GM19099 (cell line): ENCODE measurements around the gene GPX4.

ENCODE experiments used
- POLR2A ChIP-seq: IDR thresholded peaks from 3 replicates; pipeline ENCODE4 v1.6.1; 2011; ENCODE audit warnings: low read depth; ENCODE audit not compliant: insufficient read length; ENCODE audit errors: extremely low read depth

The GPX4 gene

GRCh38 chr19:1074544-1075283, 29.1 kb upstream of the GPX4 start:
- no peak for TF ChIP-seq POLR2A

DNA sequence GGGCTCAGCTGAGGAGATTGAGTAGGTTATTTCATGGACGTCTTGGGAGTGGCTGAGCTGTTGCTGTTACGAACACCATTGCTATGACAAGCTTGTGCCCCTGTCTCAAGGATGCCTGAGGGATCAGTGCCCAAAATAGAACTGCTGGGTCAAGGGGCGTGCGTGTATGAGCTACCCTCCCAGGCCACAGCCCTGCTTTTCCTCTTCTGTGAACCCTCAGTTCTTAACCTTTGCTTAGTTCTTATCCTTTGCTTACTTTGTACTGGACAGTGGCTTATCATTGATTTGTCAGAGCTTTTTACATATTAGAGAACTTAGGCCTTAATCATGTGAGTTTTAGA, 27.8 kb upstream of the GPX4 start:
- no peak for TF ChIP-seq POLR2A

GRCh38 chr19:1076951-1077350, 26.8 kb upstream of the GPX4 start:
- TF ChIP-seq POLR2A = no peak

DNA sequence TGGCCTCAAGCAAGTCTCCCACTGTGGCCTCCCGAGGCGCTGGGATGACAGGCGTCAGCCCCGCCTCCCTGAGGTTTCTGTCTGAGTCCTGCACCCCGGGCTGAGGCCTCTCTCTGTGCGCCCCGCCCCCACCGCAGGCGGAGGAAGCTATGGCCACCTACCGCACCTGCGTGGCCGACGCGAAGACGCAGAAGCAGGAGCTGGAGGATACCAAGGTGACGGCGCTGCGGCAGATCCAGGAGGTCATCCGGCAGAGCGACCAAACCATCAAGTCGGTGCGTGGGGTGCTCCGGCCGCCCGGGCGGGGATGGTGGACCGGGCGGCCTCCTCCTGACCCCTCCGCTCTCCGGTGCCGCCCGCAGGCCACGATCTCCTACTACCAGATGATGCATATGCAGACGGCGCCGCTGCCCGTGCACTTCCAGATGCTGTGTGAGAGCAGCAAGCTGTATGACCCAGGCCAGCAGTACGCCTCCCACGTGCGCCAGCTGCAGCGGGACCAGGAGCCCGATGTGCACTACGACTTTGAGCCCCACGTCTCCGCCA, 24.2 kb upstream of the GPX4 start:
- TF ChIP-seq POLR2A = no peak

GRCh38 chr19:1080360-1081161, 23.2 kb upstream of the GPX4 start:
- TF ChIP-seq POLR2A = no peak

DNA sequence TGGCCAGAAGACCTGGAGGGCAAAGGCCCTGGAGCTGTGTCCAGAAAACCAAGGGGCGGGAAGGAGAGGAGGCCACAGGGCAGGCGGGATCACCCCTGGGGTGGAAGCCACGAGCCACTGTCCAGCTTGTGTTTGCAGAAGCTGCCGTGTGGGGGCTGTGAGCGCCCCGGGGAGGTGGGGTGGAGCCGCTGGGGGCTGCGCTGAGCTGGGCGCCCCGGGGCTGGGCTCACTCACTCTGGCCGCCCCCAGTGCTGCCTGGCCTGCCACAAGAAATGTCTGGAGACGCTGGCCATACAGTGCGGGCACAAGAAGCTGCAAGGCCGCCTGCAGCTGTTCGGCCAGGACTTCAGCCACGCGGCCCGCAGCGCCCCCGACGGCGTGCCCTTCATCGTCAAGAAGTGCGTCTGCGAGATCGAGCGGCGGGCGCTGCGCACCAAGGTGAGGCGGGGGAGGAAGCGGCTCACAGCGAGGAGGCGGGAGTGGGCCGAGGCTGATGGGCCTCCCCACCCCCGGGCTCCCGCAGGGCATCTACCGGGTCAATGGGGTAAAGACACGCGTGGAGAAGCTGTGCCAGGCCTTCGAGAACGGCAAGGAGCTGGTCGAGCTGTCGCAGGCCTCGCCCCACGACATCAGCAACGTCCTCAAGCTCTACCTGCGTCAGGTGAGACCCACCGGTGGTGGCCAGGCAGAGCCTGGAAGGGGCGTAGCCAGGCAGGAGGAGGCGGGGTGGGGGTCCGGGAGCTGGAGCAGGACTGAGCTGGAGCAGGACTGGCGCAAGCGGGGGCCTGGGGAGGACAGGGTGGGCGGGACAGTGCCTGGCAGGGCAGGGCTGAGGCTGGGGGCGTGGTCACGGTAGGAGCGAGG, 22.3 kb upstream of the GPX4 start:
- TF ChIP-seq POLR2A = no peak

GRCh38 chr19:1082165-1082927, 21.4 kb upstream of the GPX4 start:
- no peak for TF ChIP-seq POLR2A

DNA sequence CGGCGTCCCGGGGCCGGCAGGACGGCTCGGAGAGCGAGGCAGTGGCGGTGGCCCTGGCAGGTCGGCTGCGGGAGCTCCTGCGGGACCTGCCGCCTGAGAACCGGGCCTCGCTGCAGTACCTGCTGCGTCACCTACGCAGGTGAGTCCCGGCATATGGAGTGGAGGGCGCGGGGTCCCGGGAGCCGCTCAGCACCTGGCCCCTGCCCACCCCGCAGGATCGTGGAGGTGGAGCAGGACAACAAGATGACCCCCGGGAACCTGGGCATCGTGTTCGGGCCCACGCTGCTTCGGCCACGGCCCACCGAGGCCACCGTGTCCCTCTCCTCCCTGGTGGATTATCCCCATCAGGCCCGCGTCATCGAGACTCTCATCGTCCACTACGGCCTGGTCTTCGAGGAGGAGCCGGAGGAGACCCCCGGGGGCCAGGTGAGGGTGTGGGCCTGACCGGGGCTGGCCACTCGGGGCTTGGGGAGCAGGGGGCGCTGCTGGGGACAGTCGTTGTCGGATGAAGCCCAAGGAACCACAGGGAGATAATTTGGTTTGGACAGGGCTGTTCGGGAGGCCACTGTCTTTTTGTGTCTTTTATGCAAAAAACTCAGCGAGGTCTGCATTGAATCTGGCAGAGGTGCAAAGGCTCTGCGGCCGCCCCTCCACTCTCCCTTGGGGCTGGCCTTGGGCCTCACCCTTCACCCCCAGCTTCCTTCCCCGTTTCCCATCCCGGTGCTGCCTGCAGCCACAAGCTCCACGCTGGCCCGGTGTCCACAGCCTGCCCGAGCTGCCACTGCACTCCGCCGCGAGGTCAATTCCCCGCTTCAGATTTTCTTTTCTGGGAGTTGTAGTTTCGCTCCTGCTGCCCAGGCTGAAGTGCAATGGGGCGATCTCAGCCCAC, 20.6 kb upstream of the GPX4 start:
- no peak for TF ChIP-seq POLR2A

DNA sequence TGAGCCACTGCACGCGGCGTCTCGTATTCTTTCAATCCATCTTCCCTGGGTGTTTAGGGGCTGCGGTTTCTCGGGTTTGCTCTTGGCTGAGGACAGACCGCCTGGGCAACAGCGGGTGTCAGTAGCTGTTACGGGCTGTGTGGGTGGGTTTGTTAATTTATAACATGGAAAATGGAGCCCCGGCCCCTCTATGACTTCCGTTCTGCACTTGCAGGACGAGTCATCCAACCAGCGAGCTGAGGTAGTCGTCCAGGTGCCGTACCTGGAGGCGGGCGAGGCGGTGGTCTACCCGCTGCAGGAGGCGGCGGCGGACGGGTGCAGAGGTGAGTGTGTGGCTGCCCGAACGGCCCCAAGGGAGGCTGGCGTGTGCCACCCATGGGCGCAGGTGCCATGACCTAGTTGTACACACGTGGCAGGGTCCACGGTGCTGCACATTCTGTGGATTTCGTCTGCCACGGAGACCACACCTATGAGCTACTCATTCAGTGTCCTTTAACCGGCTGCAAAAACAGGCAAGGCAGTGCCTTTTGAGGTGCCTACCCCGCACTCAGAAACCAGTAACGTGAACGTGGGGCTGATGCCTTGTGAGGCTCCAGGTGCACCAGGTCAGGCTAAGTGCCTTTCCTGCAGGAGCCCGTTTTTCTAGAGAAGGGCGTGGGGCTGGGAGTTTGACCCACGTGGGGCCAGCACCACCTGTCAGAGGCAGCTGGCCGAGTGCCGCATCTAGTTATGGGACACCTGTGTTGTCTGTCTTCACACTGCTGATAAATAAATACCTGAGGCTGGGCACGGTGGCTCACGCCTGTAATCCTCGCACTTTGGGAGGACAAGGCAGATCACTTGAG, 19.5 kb upstream of the GPX4 start:
- TF ChIP-seq POLR2A = no peak

DNA sequence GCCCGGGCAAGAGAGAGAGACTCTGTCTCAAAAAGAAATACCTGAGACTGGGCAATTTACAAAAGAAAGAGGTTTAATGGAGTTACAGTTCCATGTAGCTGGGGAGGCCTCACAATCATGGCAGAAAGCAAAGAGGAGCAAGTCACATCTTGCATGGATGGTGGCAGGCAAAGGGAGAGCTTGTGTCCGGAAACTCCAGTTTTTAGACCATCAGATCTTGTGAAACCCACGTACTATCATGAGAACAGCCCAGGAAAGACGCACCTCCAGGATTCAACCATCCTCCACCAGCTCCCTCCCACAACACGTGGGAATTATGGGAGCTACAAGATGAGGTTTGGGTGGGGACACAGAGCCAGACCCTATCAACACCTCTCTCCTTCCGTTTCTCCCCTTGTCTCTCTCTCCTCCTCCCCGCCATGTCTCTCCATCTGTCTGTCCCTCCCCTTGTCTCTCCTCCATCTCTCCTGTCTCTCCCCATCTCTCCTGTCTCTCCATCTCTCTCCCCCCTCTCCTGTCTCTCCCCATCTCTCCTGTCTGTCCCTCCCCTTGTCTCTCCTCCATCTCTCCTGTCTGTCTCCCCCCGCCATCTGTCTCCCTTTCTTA, 18.6 kb upstream of the GPX4 start:
- TF ChIP-seq POLR2A = no peak

- no peak for TF ChIP-seq POLR2A
Measured at GRCh38 chr19:1085676-1086442, 17.9 kb upstream of the GPX4 start.

DNA sequence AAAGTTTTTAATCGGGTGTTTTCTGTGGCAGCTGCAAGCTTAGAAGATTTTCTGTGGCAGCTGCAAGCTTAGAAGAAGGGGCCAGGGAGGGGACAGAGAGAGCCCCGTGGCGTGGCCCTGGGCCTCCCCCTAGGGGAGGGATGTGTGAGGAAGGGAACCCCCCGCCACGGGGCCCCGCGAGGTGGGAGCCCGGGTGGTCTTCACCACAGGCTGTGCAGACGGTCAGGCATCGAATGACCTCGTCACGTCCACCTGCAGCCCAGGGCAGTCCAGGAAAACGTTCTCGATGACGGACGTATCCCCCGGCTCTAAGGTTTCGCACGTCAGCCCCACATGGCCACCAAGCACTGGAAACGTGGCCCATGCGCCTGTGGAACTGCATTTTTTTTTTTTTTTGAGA, 17.2 kb upstream of the GPX4 start:
- no peak for TF ChIP-seq POLR2A
